BE2C (cell line): Measurements from ENCODE around the gene KRT26.

Experiments used
- DNase-seq: peaks from one replicate; pipeline ENCODE4 v3.0.0-alpha.2; 2020
- H3K27me3 ChIP-seq: fragments of 250-450 bp; sonication (Bioruptor Pico); 2 replicates; pipeline ENCODE4 v1.5.1; 2020; ENCODE audit warnings: mild to moderate bottlenecking
- H3K36me3 ChIP-seq: fragments of 250-450 bp; sonication (Bioruptor Pico); 2 replicates; pipeline ENCODE4 v1.5.1; 2020; ENCODE audit warnings: mild to moderate bottlenecking
- H3K4me1 ChIP-seq: fragments of 250-450 bp; sonication (Bioruptor Pico); 2 replicates; pipeline ENCODE4 v1.5.1; 2020
- H3K4me3 ChIP-seq: 2 replicates; pipeline ENCODE4 v1.5.1; 2011; ENCODE audit warnings: low read depth, low read length
- H3K9me3 ChIP-seq: fragments of 250-450 bp; sonication (Bioruptor Pico); 2 replicates; pipeline ENCODE4 v1.5.1; 2020
- CTCF ChIP-seq: IDR thresholded peaks from 2 replicates; pipeline ENCODE4 v1.5.1; 2012; ENCODE audit warnings: mild to moderate bottlenecking, low read depth, low read length

Gene KRT26

GRCh38 chr17:40727447-40728231 is 44.4 kb downstream of the KRT26 start:
- no peaks in the 10 kb centered on the region for H3K36me3 ChIP-seq
- no peaks in the 10 kb centered on the region for H3K4me1 ChIP-seq
- no peak for DNase-seq
- no peak for TF ChIP-seq CTCF
- H3K27me3 ChIP-seq = peaks cover 69% of the 10 kb centered on the region
- no peak overlapping the region for H3K4me3 ChIP-seq
- H3K9me3 ChIP-seq = no peaks in the 10 kb centered on the region

GRCh38 chr17:40726919-40727318 is 45.1 kb downstream of the KRT26 start:
- Histone ChIP-seq H3K27me3 (peaks cover 68% of the 10 kb centered on the region), H3K36me3 (no peaks in the 10 kb centered on the region), H3K9me3 (no peaks in the 10 kb centered on the region), H3K4me3 (no peak overlapping the region), H3K4me1 (no peaks in the 10 kb centered on the region)
- TF ChIP-seq CTCF = no peak; the same call in 1 of the 2 replicates
- DNase-seq = no peak

GRCh38 chr17:40724656-40725055 is 47.3 kb downstream of the KRT26 start:
- peaks cover 71% of the 10 kb centered on the region for H3K27me3 ChIP-seq
- no peak for TF ChIP-seq CTCF

GRCh38 chr17:40722241-40722640 is 49.8 kb downstream of the KRT26 start:
- no peak for TF ChIP-seq CTCF
- no peak overlapping the region for H3K4me3 ChIP-seq
- H3K9me3 ChIP-seq = no peaks in the 10 kb centered on the region
- no peak for DNase-seq
- H3K27me3 ChIP-seq = peaks cover 82% of the 10 kb centered on the region
- no peaks in the 10 kb centered on the region for H3K4me1 ChIP-seq
- no peaks in the 10 kb centered on the region for H3K36me3 ChIP-seq

More at GRCh38 chr17:40724656-40725055, 47.3 kb downstream of the KRT26 start:
- Histone ChIP-seq H3K9me3 (no peaks in the 10 kb centered on the region), H3K4me1 (no peaks in the 10 kb centered on the region), H3K4me3 (no peak overlapping the region), H3K36me3 (no peaks in the 10 kb centered on the region)
- DNase-seq = no peak

- no peak for DNase-seq
These were observed 51.1 kb downstream of the KRT26 start for GRCh38 chr17:40720899-40721298.

More at GRCh38 chr17:40720899-40721298, 51.1 kb downstream of the KRT26 start:
- Histone ChIP-seq H3K9me3 (no peaks in the 10 kb centered on the region), H3K27me3 (peaks cover 77% of the 10 kb centered on the region), H3K36me3 (no peaks in the 10 kb centered on the region), H3K4me1 (no peaks in the 10 kb centered on the region), H3K4me3 (no peak overlapping the region)
- TF ChIP-seq CTCF = no peak
